AML-193 (cell line): ENCODE measurements around the gene H2AZ2.
A peak's percentile ranks its signal among the peaks of the same experiment; 100 is the strongest.
"Not testable (repeated sequence)": the region's sequence is repeated elsewhere in the genome, so short reads cannot be mapped to it uniquely, and the experiment has no call there.

ENCODE experiments used
- DNase-seq, 2 experiments: peaks; one replicate each; lab custom pipeline; 2025; lab: John Stamatoyannopoulos, UW

Gene H2AZ2

GRCh38 chr7:44870780-44871179, 22.9 kb upstream of the H2AZ2 start:
- not testable (repeated sequence) for DNase-seq

GRCh38 chr7:44870336-44870735, 22.4 kb upstream of the H2AZ2 start:
- not testable (repeated sequence) for DNase-seq

DNA sequence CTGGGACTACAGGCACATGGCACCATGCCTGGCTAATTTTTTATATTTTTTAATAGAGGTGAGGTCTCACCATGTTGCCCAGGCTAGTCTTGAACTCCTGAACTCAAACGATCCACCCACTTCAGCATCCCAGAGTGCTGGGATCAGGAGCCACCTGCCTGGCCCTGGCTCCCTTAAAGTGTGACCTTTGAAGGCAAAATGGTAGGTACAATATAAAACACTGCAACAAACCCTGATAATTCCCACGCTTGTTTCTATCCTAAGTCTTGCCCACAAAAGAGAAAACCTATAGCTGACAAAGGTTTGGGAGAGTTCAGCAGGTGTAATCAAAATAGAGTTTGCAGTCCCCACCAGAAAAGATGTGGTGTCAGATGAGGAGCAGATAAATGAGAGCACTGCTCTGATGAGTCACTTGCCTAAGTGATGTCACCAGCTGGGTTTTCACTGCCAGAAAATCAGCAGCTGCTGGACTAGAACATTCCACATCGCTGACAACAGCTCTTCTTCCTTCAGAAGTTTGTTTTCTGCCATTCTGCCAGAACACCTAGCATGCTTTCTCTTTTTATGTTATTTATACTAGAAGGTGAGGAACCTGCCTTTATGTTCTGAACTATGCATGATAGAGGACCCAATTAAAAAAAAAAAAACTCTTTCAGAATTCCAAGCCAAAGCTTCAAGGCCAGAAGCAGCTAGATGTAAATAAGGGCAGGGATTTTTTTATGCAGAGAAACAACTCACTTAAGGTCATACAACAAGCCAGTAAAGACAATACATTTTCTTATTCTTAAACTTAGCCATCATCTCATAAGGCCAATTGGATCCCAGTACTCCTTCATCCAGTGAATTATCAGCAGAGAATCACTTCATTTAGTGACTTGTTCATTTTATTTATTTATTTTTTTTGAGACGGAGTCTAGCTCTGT, 19.4 kb upstream of the H2AZ2 start:
- no peak for DNase-seq

DNA sequence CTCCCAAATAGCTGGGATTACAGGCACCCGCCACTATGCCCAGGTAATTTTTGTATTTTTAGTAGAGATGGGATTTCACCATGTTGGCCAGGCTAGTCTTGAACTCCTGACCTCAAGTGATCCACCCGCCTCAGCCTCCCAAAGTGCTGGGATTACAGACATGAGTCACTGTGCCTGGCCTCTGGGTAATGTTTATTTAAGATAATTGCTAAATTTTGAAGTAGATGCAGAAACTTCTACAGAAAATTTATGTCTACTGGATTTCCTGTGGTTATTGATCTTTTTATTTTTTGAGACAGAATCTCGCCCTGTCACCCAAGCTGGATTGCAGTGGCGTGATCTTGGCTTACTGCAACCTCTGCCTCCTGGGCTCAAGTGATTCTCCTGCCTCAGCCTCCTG, 14.1 kb upstream of the H2AZ2 start:
- DNase-seq, result not testable (repeated sequence)

DNA sequence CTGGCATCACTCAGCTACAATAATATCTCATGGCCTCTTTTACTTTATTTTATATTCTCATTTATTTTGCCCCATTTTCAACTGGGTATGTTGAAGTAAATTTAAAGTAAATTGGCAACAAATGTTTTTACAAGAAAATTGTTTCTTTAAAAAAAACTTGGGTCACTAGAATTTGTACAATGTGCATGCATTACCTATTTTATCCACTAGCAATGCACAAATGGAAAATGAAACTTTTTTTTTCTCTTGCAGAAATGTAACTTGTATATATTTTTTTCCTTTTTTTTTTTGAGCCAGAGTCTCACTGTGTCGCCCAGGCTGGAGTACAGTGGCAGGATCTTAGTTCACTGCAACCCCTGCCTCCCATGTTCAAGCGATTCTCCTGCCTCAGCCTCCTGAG, 10.3 kb upstream of the H2AZ2 start:
- DNase-seq, result peak in 1 of 2 experiments; percentile 15

DNA sequence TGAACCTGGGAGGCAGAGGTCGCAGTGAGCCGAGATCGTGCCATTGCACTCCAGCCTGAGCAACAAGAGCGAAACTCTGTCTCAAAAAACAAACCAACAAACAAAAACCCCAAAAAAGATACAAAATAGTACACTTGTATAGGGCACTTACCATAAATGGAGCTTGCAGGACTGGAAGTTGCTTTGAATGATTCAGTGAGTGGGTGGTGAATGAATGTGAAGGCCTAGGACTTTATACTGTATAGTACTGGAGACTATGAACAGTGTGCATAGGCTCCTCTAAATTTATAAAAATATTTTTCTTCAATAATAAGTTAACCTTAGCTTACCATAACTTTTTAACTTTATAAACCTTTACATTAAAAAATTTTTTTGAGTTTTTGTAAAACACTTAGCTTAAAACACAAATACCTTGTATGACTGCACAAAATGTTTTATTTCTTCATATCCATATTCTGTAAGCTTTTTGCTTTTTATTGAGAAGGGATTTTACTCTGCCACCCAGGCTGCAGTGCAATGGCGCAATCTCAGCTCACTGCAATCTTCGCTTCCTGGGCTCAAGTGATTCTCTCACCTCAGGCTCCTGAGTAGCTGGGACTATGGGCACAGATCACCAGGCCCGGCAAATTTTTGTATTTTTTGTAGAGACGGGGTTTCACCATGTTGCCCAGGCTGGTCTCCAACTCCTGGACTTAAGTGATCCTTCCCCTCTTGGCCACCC, 6.9 kb upstream of the H2AZ2 start:
- DNase-seq, result no peak

DNA sequence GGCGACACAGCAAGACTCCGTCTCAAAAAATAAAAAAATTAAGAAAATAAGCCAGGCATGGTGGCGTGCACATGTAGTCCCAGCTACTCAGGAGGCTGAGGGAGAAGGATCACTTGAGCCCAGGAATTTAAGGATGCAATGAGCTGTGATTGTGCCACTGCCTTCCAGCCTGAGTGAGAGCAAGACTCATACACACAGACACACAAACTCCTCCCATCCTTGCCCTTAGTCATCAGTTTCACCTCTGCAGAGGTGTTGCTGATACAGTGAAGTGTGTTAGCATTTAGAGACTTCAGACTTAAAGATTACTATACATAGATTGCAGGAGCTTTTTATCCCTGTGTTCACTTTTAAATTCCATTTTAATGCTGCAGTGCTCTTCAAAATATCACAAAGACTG, 5.5 kb upstream of the H2AZ2 start:
- DNase-seq, result no peak

- DNase-seq, result peak in 1 of 2 experiments; percentile 16
Observed at GRCh38 chr7:44852590-44852989, 4.7 kb upstream of the H2AZ2 start.

DNA sequence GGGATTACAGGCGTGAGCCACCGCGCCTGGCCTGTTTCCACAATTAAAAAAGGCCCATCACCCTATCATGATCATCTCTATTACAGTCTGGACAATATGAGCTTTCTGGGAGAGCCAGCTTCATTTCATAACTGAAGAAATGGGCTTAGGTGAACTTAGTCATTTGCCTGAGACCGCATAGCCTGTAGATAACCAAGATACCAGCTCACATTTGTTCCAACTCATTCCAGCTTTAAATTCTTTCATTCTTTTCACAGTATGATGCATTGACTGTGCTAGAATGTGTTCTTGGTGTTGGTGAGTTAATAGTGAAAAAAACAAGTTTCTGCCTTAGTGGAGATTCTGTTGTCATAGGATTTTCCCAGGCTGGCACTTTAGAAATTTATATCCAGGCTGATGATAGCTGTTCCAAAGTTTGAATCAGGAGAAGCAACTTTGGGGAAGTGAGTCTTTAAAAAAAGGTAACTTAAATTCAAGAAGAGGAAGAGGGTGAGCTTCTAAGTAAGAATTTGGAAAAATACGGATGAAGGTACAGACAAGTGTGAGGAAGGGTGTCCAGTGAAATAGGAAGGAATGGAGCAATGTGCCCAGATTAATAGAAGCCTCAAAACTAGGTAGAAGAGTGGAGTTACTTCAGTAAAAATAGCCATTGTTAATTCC, 2.1 kb upstream of the H2AZ2 start:
- no peak for DNase-seq

DNA sequence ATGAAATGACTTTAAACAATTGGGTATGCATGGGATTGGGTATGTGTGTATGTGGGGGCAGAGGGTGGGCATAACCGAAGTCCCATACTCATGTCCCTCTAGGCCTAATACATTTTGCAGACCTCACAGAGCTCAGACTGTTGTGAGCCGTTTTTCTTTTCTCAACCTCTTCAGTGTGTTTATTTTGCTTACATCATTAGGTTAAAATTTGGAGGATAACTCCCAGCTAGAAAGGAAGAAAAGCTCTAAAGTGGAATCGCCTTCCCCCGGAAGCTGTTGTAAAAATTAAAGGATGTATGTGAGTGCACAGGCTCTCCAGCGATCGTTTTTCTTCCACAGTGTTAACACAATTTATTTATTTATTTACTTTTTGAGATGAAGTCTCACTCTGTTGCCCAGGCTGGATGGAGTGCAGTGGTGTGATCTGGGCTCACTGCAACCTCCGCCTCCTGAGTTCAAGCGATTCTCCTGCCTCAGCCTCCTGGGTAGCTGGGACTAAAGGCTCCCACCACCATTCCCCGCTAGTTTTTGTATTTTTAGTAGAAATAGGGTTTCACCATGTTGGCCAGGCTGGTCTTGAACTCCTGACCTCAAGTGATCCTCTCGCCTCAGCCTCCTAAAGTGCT, 1.5 kb upstream of the H2AZ2 start:
- DNase-seq, result no peak

- DNase-seq, result peak; percentile 71 to 83
Observed at GRCh38 chr7:44847509-44847919, 373 bp downstream of the H2AZ2 start.

DNA sequence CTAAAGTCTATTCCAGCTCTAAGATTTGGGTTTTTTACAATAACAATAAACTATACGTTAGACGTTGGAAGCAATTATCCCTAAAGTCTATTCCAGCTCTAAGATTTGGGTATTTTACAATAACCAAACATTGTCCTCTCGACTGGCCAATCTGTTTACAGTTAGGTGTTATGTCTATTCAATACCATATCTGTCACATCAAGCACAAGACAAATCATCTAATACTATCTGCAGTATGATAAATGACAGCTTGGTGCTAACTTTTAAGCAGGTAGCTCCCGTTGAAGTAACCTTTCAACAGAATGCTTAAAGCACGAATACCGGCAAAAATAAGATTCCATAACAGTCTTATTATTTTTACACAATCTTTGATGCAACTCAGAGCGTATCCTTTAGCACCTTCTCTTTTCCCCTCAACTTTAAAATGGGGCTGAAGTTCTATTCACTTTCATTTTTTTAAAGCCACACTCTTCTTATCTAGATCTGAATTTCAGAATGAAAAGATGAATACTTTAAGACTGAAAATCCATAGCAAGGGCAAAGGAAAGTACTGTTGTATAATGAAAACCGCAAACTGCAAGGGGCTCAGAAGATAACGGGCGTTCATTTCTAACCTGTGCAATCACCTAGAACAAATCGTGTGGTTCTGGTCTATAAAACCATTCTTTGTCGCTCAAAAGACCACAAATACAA, 925 bp downstream of the H2AZ2 start:
- DNase-seq, result no peak

DNA sequence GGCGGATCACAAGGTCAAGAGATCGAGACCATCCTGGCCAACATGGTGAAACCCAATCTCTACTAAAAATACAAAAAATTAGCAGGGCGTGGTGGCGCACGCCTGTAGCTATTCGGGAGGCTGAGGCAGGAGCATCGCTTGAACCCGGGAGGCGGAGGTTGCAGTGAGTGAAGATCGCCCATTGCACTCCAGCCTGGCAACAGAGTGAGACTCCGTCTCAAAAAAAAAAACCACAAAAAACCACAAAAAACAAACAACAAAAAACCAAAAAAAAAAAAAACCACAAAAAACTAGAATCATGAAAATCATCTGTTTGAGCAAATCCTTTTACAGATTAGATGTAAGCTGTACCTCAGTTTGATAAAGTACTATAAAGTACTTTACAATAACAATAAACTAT, 1.5 kb downstream of the H2AZ2 start:
- not testable (repeated sequence) for DNase-seq

DNA sequence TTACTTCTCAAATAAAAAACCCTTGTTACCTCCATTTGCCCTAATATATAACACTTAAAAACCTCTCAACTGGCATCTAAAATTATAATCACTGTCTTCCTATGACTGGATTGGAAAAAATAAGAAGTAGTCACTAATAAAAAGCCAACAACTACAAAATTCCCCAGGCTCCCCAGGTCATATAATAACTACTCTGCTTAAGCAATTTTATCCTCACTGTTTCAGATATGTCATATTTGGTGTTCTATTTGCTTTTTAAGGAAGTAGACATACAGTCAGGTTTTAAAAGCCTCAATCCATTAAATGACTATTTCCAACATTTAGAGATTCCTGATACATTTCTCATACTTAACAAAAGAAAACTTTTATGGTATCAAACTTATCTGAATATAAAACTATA, 2.4 kb downstream of the H2AZ2 start:
- peak; percentile 36 to 48 for DNase-seq

DNA sequence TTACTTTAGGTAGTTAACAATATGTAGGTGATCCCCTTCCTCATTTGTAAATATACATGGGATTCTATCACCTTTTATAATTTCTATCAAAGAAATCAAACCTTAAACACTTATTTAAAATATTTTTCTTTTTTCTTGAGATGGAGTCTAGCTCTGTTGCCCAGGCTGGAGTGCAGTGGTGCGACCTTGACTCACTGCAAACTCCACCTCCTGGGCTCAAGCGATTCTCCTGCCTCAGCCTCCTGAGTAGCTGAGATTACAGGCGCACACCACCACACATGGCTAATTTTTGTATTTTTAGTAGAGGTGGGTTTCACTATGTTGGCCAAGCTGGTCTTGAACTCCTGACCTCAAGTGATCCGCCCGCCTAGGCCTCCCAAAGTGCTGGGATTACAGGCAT, 4.4 kb downstream of the H2AZ2 start:
- DNase-seq, result not testable (repeated sequence)

DNA sequence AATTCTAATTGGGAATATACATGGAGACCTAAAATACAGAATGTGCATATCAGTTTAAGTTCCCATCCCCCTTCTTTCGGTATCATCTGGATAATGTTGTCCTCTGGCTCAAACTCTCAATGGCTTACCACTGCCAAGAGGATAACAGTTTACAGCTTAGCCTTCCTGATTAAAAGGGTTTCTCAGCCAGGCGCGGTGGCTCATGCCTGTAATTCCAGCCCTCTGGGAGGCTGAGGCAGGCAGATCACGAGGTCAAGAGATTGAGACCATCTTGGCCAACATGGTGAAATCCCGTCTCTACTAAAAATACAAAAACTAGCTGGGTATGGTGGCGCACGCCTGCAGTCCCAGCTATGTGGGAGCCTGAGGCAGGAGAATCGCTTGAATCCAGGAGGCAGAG, 5.2 kb downstream of the H2AZ2 start:
- not testable (repeated sequence) for DNase-seq

DNA sequence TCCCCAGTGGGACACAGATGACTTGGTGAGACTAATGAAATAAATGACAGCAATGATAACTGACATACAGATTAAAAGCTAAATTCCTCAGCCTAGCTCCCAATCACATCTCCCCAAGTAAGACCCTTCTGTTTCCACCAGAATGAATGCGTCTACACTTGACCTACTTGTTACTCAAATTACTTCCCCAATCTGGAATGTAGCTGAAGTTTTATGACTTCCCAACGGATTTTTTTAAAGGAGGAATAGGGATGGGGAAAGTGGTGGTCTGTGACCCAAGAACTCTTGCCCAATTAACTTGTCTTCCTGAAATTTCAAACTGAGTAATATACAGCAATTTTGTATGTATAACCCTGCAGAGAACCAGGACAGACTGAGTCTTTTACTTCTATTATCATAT, 9.1 kb downstream of the H2AZ2 start:
- no peak for DNase-seq

DNA sequence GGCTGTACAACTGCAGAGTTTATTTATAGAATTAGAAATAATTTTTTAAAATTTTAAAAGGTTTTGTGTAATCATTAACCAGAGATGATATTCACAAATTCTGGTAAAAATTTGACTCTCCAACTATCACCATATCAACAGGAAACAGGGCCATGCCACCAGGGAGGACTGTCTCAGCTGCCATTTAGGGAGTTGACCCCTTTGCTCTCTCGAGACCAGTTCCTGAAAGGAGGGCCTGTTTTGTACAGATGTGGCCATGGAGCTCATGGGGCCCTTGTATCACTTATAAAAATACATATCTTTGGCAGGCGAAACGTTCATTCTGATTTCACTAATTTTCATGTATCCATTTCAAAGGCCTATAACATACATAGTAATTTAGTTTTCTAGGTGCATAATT, 20.3 kb downstream of the H2AZ2 start:
- DNase-seq, result no peak

DNA sequence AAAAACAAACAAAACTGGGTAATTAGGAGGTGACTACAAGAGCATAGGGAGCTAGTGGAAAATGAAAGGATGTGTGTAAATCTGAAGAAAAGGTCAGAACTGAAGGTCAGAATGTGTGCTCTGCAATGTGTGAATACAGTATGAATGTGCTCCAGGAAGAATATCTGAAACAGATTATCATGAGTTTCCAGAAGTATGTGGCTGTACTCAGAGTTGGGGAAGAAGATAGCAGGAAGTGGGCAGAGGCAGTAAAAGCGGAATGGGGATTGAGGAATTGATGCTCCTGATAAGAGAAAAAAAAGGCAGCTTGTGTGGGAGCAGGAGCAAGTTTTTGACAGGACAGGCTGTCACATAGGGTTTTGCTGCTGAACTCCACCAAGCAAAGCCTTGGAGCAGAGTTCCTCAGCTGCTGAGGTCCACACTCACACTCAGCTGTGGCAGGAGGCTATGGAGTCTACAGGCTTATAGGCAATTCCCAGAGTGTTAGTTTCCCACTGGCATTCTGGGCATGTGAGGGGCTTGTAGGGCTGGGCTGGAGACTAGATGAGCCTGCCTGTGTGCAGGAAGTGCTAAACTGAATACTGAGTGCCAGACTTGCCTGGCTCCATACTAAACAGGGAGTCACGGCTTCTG, 22.9 kb downstream of the H2AZ2 start:
- DNase-seq, result no peak

- DNase-seq, result no peak
Observed at GRCh38 chr7:44823255-44823781, 24.6 kb downstream of the H2AZ2 start.

DNA sequence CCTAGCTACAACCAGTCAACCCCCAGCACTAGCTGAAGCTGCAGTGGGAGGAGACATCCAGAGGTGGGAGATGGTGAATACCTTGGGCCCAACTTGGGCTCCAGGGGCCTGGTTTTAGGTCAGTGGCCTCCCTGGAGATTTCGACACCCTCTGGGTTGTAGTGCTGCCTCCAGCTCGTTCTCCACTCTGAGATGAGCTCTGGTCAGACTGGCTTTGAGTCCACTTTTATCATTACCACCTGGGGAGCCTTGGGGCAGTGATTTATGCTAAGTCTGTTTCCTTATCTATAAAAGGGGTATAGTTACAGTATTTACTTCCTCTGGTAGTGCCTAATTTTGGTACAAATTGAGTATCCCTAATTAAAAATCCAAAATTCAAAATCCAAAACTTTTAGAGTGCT, 28.6 kb downstream of the H2AZ2 start:
- no peak for DNase-seq
